Effector memory CD4-positive, alpha-beta T cell (primary cell): Measurements from ENCODE around the gene PDC.
"Not testable (repeated sequence)": the region's sequence is repeated elsewhere in the genome, so short reads cannot be mapped to it uniquely, and the experiment has no call there.

ENCODE experiments used
- DNase-seq, 3 donors: peaks; one replicate each; pipeline ENCODE4 v3.0.0-alpha.2; 2020
- H3K27ac ChIP-seq: 2 replicates; pipeline ENCODE4 v1.7.0; 2013; ENCODE audit warnings: mild to moderate bottlenecking, low read length, moderate library complexity; ENCODE audit not compliant: insufficient read depth, poor library complexity, severe bottlenecking
- H3K27me3 ChIP-seq: replicated peaks from 2 replicates; pipeline ENCODE4 v1.7.0; 2013; ENCODE audit warnings: mild to moderate bottlenecking, low read length; ENCODE audit not compliant: insufficient read depth, control insufficient read depth, poor library complexity, severe bottlenecking
- H3K36me3 ChIP-seq: 2 replicates; pipeline ENCODE4 v1.7.0; 2013; ENCODE audit warnings: mild to moderate bottlenecking, low read length, moderate library complexity; ENCODE audit not compliant: control insufficient read depth, insufficient read depth
- H3K4me1 ChIP-seq: 2 replicates; pipeline ENCODE4 v1.7.0; 2013; ENCODE audit warnings: low read length, mild to moderate bottlenecking; ENCODE audit not compliant: control insufficient read depth, insufficient read depth, poor library complexity, severe bottlenecking
- H3K4me3 ChIP-seq: 2 replicates; pipeline ENCODE4 v1.7.0; 2013; ENCODE audit warnings: low read length, low read depth, mild to moderate bottlenecking; ENCODE audit not compliant: insufficient read depth, poor library complexity, severe bottlenecking
- H3K9me3 ChIP-seq: 2 replicates; pipeline ENCODE4 v1.7.0; 2013; ENCODE audit warnings: mild to moderate bottlenecking, low read length, moderate library complexity; ENCODE audit not compliant: control insufficient read depth

PDC gene

DNA sequence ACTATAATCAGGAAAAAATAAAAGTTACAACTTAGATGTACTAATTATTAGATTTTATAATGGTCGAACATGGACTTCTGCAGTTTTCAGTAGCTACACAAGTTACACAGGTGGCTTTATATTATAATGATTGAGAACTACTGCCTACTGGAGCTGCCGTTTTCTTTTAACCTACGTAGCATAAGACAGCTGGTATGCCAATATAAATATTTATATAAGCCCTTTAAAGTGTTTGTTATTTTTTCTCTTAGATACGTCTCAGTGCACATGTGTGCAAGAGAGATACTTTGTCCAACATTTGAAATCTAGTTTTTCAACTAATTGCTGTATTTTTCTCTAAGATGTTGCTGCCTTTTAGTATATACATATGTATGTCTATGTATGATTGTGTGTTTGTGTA lies 42.4 kb downstream of the PDC start:
- no peak for DNase-seq
- Histone ChIP-seq H3K9me3 (no peaks in the 10 kb centered on the region), H3K27ac (no peak overlapping the region), H3K27me3 (no peaks in the 10 kb centered on the region), H3K4me1 (no peaks in the 10 kb centered on the region), H3K36me3 (peaks cover 14% of the 10 kb centered on the region), H3K4me3 (no peak overlapping the region)

DNA sequence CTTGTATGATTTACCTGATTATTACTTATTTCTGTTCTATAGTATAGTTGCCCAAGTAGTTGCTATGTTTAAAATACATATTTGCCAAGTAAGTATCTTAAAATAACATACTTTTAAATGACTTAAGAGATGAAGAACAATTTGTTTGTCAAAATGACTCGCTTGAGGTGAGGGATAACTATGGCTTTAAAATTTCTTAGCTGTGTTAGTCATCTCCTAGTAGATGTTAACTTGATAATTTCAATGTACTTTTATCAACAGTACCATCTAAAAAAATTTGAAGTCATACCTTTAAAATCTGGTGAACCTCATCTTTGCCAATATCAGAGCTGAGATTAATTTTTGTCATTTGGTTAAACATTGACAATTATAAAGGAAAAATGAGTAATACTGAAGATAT lies 47.6 kb downstream of the PDC start:
- Histone ChIP-seq H3K4me3 (no peak overlapping the region), H3K9me3 (no peaks in the 10 kb centered on the region), H3K27ac (no peak overlapping the region), H3K36me3 (peaks cover 9% of the 10 kb centered on the region), H3K4me1 (no peaks in the 10 kb centered on the region), H3K27me3 (no peaks in the 10 kb centered on the region)
- DNase-seq = no peak

DNA sequence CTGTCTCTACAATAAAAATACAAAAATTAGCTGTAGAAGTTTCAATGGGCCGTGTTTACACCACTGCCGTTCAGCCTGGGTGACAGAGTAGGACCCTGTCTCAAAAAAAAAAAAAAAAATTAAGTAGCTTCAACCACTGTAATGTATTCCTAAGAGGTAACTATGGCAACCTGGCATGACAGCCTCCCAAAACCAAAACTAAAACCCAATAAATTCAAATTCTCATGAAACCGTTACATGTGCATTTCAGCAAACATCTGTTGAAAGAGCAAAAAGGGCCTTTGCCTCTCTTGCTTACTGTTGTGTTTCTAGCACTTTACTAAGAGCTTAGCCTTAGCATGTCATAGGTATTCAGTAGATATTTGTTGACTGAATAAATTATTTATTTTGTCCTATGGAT lies 51.8 kb downstream of the PDC start:
- no peaks in the 10 kb centered on the region for H3K4me1 ChIP-seq
- peaks cover 24% of the 10 kb centered on the region for H3K36me3 ChIP-seq
- no peaks in the 10 kb centered on the region for H3K27me3 ChIP-seq
- H3K4me3 ChIP-seq = no peak overlapping the region
- DNase-seq = no peak
- no peaks in the 10 kb centered on the region for H3K9me3 ChIP-seq
- H3K27ac ChIP-seq = no peak overlapping the region

DNA sequence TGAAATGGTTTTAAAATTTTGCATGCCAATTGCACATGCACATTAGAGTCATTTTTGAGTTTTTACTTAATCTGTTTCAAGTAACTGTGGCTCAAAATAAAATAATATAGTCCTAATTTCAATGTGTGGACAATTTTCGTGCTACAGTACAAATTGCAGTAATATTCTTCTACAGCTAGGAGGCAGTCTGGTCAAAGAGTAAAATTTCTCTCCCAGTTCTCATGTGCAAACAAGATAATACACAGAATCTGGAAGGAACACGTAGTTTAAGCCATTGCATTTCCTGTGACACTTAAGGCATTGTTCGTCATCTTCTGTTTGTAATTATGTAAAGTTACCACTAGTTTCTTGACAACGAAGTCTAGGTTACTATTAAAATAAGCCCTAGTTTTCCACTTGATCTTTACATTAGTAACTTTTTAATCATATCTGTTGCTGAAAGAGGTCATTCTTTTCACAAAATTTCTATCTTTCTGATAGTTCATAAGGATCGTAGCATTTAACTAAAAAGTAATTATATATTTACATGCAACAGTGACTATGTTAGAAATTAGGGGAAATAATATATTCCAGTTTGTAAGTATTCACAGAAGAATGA lies 56.4 kb downstream of the PDC start:
- Histone ChIP-seq H3K27ac (no peak overlapping the region), H3K27me3 (no peaks in the 10 kb centered on the region)
- no peak for DNase-seq

DNA sequence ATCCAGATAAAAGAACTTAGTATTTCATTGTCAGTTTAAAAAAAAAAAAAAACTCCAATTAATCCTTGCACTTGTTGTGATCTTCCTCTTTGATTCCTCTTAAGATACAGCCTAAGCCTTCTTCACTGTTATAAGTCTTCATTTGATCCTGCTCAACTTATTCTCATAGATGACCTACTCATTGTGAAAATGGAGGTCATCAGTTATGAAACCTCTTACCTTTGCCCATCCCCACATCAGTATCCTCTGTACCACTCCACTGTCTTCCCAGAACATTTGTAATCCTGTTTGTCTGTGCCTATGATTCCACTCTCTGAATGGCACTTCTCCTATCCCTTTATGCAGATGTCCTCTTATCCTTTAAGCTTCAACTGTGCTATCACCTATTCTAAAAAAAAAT lies 57.3 kb downstream of the PDC start:
- no peaks in the 10 kb centered on the region for H3K27me3 ChIP-seq
- no peaks in the 10 kb centered on the region for H3K4me1 ChIP-seq
- H3K9me3 ChIP-seq = no peaks in the 10 kb centered on the region
- H3K36me3 ChIP-seq = peaks cover 32% of the 10 kb centered on the region
- DNase-seq = no peak
- H3K27ac ChIP-seq = no peak overlapping the region
- no peak overlapping the region for H3K4me3 ChIP-seq

More for the DNA sequence above, 56.4 kb downstream of the PDC start:
- no peaks in the 10 kb centered on the region for H3K4me1 ChIP-seq
- no peaks in the 10 kb centered on the region for H3K9me3 ChIP-seq
- no peak overlapping the region for H3K4me3 ChIP-seq
- H3K36me3 ChIP-seq = peaks cover 26% of the 10 kb centered on the region

DNA sequence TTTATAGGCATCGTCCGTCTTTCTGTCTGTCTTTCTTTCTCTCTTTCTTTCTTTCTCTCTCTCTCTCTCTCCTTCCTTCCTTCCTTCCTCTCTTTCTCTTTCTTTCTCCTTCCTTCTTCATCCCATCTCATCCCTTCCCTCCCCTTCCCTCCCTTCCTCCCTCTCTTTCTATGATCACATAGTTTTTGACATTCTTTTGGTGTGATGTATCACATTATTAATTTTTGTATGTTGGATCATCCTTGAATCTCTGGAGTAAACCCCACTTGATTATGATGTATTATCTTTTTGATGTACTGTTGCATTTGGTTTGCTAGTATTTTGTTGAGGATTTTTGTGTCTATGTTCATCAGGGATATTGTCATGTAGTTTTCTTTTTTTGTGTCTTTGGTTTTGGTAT lies 59.5 kb downstream of the PDC start:
- H3K4me3 ChIP-seq, H3K27ac ChIP-seq, H3K9me3 ChIP-seq, H3K27me3 ChIP-seq, DNase-seq, H3K4me1 ChIP-seq: not testable (repeated sequence)
- peaks cover 24% of the 10 kb centered on the region for H3K36me3 ChIP-seq
